Gastroesophageal sphincter (tissue), 3 donors: ENCODE results near the gene MACROD2.

Experiments used
- EP300 ChIP-seq: sonication (generic); formaldehyde crosslinking; IDR thresholded peaks from one replicate; pipeline ENCODE4 v1.6.1; 2017; ENCODE audit warnings: antibody characterized with exemption, mild to moderate bottlenecking
- POLR2A ChIP-seq, 2 donors: fragments of 450-650 bp; IDR thresholded peaks; one replicate each; pipeline ENCODE4 v1.6.1; 2017; ENCODE audit warnings: antibody characterized with exemption in 2 of 2, mild to moderate bottlenecking in 2 of 2, moderate library complexity in 1 of 2
- POLR2AphosphoS5 ChIP-seq: sonication (generic); formaldehyde crosslinking; IDR thresholded peaks from one replicate; pipeline ENCODE4 v1.6.1; 2017; ENCODE audit warnings: antibody characterized with exemption
- TF ChIP-seq, protein P1 (sequence below), 4 experiments: fragments of 200-600 bp in 2 of 4; fragments of 450-650 bp in 2 of 4; sonication (generic) in 1 of 4; IDR thresholded peaks; one replicate each; pipeline ENCODE4 v1.5.1; 2017 to 2019; ENCODE audit warnings: antibody characterized with exemption in 4 of 4, mild to moderate bottlenecking in 2 of 4, moderate library complexity in 2 of 4

DNA sequence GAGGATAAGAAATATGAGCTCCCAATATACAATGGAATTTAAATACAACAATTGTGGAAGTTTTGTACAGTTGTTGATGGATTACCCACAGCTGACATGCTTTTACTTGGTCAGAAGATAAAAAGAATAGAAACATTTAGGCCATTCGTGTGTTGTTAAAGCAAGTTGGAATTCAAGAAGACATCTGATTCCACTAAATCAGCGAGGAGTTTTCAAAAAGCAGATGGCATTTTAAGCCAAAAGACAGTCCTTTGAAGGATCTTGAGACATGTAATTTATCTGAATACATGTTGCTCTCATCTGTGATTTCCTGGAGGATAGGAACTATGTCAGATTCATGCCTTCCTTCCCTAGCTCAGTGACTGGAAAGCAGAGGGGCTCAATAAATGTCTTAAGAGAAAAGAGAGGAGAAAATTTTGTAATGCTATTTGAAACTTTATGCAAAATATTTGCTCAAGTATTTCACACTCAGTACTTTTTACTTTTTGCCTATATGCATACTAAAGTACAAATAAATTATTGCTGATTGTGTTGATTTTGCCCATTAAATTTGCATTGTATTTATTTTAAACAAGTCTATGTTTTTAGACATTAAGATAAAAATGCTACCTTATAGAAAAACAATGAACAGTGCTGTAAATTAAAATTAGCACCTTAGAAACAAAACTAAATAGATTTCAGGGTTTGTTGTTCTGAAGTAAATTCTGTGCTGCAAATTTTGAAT, 1075.9 kb downstream of the MACROD2 start:
- TF ChIP-seq, protein P1, sequence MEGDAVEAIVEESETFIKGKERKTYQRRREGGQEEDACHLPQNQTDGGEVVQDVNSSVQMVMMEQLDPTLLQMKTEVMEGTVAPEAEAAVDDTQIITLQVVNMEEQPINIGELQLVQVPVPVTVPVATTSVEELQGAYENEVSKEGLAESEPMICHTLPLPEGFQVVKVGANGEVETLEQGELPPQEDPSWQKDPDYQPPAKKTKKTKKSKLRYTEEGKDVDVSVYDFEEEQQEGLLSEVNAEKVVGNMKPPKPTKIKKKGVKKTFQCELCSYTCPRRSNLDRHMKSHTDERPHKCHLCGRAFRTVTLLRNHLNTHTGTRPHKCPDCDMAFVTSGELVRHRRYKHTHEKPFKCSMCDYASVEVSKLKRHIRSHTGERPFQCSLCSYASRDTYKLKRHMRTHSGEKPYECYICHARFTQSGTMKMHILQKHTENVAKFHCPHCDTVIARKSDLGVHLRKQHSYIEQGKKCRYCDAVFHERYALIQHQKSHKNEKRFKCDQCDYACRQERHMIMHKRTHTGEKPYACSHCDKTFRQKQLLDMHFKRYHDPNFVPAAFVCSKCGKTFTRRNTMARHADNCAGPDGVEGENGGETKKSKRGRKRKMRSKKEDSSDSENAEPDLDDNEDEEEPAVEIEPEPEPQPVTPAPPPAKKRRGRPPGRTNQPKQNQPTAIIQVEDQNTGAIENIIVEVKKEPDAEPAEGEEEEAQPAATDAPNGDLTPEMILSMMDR (IDR thresholded peaks at IDR 0.05) = no peak
- TF ChIP-seq POLR2AphosphoS5 (no peak), POLR2A (IDR thresholded peaks at IDR 0.05) (no peak), EP300 (no peak)
